PC-9 (cell line): ENCODE data around the gene UXS1.

Experiments used
- CTCF ChIP-seq: fragments of 200-600 bp; sonication (generic); conservative IDR thresholded peaks from 2 replicates; pipeline ENCODE4 v1.6.1; 2017; ENCODE audit warnings: mixed run types, antibody characterized with exemption, mild to moderate bottlenecking, moderate library complexity
- EZH2 ChIP-seq: fragments of 200-600 bp; sonication (generic); IDR thresholded peaks from 2 replicates; pipeline ENCODE4 v1.8.0; 2017; ENCODE audit warnings: antibody characterized with exemption, low read depth

- TF ChIP-seq CTCF (no peak), EZH2 (no peak)
Observed at GRCh38 chr2:106168657-106169056, 25.4 kb downstream of the UXS1 start.
